Vagina (tissue), 2 donors: Measurements from ENCODE around the gene TLCD3A. TPM values are rescaled to one million over a fixed set of nuclear protein-coding genes. Genes with fewer than 3 reads are reported as not detected.
"Not testable (repeated sequence)": the region's sequence is repeated elsewhere in the genome, so short reads cannot be mapped to it uniquely, and the experiment has no call there.

Experiments
- DNase-seq, 2 donors: peaks; one replicate each; pipeline ENCODE4 v3.0.0-alpha.2; 2017; ENCODE audit errors: extremely low spot score in 2 of 2
- H3K27ac ChIP-seq: fragments of 200-600 bp; sonication (generic); one replicate; pipeline ENCODE4 v1.5.1; 2019
- H3K27me3 ChIP-seq: fragments of 200-600 bp; sonication (generic); one replicate; pipeline ENCODE4 v1.5.1; 2019
- H3K36me3 ChIP-seq, 2 donors: fragments of 200-600 bp; sonication (generic); one replicate each; pipeline ENCODE4 v1.5.1; 2017 to 2019
- H3K4me1 ChIP-seq: fragments of 200-600 bp; sonication (generic); one replicate; pipeline ENCODE4 v1.5.1; 2019
- H3K4me3 ChIP-seq, 2 donors: fragments of 200-600 bp; sonication (generic); 1 replicate in 1 of 2; 2 replicates in 1 of 2; pipeline ENCODE4 v1.5.1; 2016 to 2019
- H3K9me3 ChIP-seq: fragments of 200-600 bp; sonication (generic); one replicate; pipeline ENCODE4 v1.5.1; 2019
- CTCF ChIP-seq, 3 experiments: fragments of 450-650 bp in 2 of 3; fragments of 200-600 bp in 1 of 3; sonication (generic) in 1 of 3; IDR thresholded peaks; one replicate each; pipeline ENCODE4 v1.5.1; 2017 to 2019; ENCODE audit warnings: antibody characterized with exemption in 3 of 3, mild to moderate bottlenecking in 2 of 3, moderate library complexity in 2 of 3
- POLR2A ChIP-seq, 2 donors: fragments of 450-650 bp; IDR thresholded peaks; one replicate each; pipeline ENCODE4 v1.6.1; 2017; ENCODE audit warnings: antibody characterized with exemption in 2 of 2, mild to moderate bottlenecking in 2 of 2, moderate library complexity in 2 of 2
- POLR2AphosphoS5 ChIP-seq, 2 donors: sonication (generic); formaldehyde crosslinking; IDR thresholded peaks; one replicate each; pipeline ENCODE4 v1.9.0; 2017; ENCODE audit warnings: antibody characterized with exemption in 2 of 2, mild to moderate bottlenecking in 2 of 2, low read depth in 1 of 2; ENCODE audit not compliant: insufficient read depth in 1 of 2
- intact Hi-C: fragments of 100-400 bp; cut with DNase I; formaldehyde crosslinking; loops from one replicate; pipeline ENCODE4 v1.15.1; 2023
- total RNA-seq: library from RNA; depleted of rRNA; stranded (reverse); fragments of >200 nt; gene quantifications from one replicate; pipeline ENCODE4 v1.2.3, GENCODE V29; 2016

Gene TLCD3A
- total RNA-seq, 1 donor from 2014 or later = 18.7 TPM

DNA sequence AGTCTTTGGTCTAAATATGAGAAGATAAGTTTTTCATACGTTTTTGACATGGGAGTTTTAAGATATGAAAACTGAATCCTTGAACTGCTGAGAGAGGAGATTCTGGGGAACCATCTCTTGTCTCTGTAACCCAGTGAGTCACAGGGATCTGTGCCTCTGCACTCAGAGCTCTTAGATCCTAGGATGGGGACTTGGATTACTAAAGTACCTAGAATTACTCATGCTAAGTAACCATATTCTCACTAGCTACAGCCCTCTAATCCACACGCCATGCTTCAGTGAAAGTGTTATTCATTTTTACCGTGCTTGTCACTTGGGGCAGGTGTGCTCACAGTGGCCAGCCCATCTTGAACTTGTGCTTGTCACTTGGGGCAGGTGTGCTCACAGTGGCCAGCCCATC, 51.7 kb downstream of the TLCD3A start:
- peaks cover 37% of the 10 kb centered on the region for H3K4me1 ChIP-seq
- no peak for TF ChIP-seq POLR2A (IDR thresholded peaks at IDR 0.05)
- H3K4me3 ChIP-seq = no peak overlapping the region
- H3K27me3 ChIP-seq = no peaks in the 10 kb centered on the region
- H3K36me3 ChIP-seq = peaks cover 0 to 19% of the 10 kb centered on the region in 2 donors
- H3K27ac ChIP-seq = no peak overlapping the region
- no peaks in the 10 kb centered on the region for H3K9me3 ChIP-seq
- intact Hi-C loops = no loop called here
- DNase-seq = no peak

GRCh38 chr17:785901-786300, 53.5 kb downstream of the TLCD3A start:
- H3K9me3 ChIP-seq, H3K4me3 ChIP-seq, intact Hi-C loops, H3K27ac ChIP-seq, H3K27me3 ChIP-seq, DNase-seq: not testable (repeated sequence)
- H3K4me1 ChIP-seq = peaks cover 33% of the 10 kb centered on the region
- peaks cover 0 to 19% of the 10 kb centered on the region in 2 donors for H3K36me3 ChIP-seq

DNA sequence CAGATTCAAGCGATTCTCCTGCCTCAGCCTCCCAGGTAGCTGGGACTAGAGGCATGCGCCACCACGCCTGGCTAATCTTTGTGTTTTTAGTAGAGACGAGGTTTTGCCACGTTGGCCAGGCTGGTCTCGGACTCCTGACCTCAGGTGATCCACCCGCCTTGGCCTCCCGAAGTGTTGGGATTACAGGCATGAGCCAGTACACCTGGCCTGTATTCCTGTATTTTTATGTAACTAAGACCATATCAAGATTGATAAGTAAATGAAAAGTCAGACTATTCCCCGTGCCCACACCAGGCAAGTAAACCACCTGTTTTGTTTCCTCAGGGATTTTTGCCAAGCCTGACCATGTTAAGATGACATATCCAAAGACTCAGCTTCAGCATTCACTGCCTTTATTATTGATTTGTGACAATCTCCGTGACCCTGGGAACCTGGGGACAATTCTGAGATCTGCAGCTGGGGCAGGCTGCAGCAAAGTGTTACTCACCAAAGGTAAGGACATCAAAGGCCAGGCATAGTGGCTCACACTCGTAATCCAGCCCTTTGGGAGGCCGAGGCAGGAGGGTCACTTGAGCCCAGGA, 55.3 kb downstream of the TLCD3A start:
- intact Hi-C loops = no loop called here
- peaks cover 0 to 30% of the 10 kb centered on the region in 2 donors for H3K36me3 ChIP-seq
- H3K27me3 ChIP-seq = no peaks in the 10 kb centered on the region
- no peak overlapping the region for H3K4me3 ChIP-seq
- no peaks in the 10 kb centered on the region for H3K9me3 ChIP-seq
- H3K4me1 ChIP-seq = peaks cover 37% of the 10 kb centered on the region
- no peak for DNase-seq
- H3K27ac ChIP-seq = peak overlapping the region; percentile 71
- TF ChIP-seq POLR2AphosphoS5 (IDR thresholded peaks at IDR 0.05; ENCODE audit: insufficient read depth in 1 of 2, low read depth in 1 of 2) = no peak

DNA sequence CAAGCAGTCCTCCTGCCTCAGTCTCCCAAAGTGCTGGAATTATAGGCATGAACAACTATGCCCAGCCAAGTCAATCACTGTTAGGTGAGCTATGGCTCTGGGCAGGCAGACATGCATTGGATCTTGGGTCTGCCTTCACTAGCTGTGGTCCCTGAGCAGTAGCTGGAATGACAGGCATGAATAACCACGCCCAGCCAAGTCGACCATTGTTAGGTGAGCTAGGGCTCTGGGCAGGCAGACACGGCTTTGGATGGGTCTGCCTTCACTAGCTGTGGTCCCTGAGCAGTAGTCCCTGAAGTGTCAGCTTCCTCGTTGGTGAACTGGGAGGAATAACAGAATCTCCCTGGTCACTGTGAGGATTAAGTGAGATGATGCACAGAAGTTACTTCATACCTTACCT, 56.2 kb downstream of the TLCD3A start:
- peak overlapping the region; percentile 71 for H3K27ac ChIP-seq
- DNase-seq = no peak
- no peak for TF ChIP-seq POLR2A (IDR thresholded peaks at IDR 0.05)
- no peak for TF ChIP-seq CTCF (IDR thresholded peaks at IDR 0.05)
- no peak for TF ChIP-seq POLR2AphosphoS5 (IDR thresholded peaks at IDR 0.05; ENCODE audit: insufficient read depth in 1 of 2, low read depth in 1 of 2)
- H3K36me3 ChIP-seq = peaks cover 0 to 33% of the 10 kb centered on the region in 2 donors
- intact Hi-C loops = no loop called here
- no peak overlapping the region for H3K4me3 ChIP-seq
- no peaks in the 10 kb centered on the region for H3K27me3 ChIP-seq
- peaks cover 29% of the 10 kb centered on the region for H3K4me1 ChIP-seq
- no peaks in the 10 kb centered on the region for H3K9me3 ChIP-seq

GRCh38 chr17:789160-789840, 56.9 kb downstream of the TLCD3A start:
- H3K9me3 ChIP-seq = no peaks in the 10 kb centered on the region
- no peaks in the 10 kb centered on the region for H3K27me3 ChIP-seq
- no peak for TF ChIP-seq POLR2A (IDR thresholded peaks at IDR 0.05)
- peak in 1 of 2 donors; percentile 12 for TF ChIP-seq POLR2AphosphoS5 (IDR thresholded peaks at IDR 0.05; ENCODE audit: insufficient read depth in 1 of 2, low read depth in 1 of 2)
- no peak for DNase-seq
- H3K4me1 ChIP-seq = peaks cover 29% of the 10 kb centered on the region
- H3K27ac ChIP-seq = peak overlapping the region; percentile 71
- H3K36me3 ChIP-seq = peaks cover 0 to 33% of the 10 kb centered on the region in 2 donors
- intact Hi-C loops = no loop called here
- no peak overlapping the region for H3K4me3 ChIP-seq

DNA sequence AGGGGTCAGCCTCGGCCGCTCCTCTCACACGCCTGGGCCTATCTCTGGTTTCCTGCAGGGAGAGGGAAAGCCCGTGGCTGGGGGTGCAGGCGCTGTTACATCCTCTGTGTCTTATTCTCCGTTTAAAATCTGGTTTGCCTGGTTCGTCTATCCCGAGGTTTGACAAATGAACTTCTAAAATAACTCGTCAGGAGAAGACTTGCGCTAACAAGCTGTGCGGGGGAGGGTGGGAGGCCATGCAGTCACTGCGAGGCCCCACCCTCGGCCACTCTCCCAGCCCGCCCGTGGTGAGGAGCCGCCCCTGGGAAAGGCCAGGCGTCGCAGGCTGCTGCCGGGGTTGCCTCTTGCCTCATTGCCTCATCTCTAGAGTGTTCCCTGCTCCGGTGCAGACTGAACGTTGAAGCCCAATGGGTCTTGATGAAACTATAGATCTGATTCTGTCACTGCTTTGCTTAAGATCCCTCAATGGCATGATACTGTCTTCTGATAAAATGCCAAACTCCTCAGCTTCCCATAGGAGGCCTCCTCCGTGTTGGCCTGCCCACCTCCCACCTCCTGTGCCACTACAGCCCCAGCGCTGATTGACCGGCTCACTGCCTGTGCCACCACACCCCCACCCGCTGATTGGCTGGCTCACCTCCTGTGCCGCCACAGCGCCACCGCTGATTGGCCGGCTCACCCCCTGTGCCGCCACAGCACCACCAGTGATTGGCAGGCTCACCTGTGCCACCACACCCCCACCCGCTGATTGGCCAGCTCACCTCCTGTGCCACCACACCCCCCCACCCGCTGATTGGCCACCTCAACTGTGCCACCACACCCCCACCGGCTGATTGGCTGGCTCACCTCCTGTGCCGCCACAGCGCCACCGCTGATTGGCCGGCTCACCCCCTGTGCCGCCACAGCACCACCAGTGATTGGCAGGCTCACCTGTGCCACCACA, 57.8 kb downstream of the TLCD3A start:
- H3K4me3 ChIP-seq, H3K27me3 ChIP-seq, H3K9me3 ChIP-seq: not testable (repeated sequence)
- Histone ChIP-seq H3K36me3 (peaks cover 0 to 33% of the 10 kb centered on the region in 2 donors), H3K4me1 (peaks cover 36% of the 10 kb centered on the region), H3K27ac (peak overlapping the region; percentile 71)
- intact Hi-C loops = loop anchor here (10.0 kb wide), 2 partner anchors 95 to 265 kb away; no protein-coding TSS in a partner anchor
- TF ChIP-seq POLR2AphosphoS5 (IDR thresholded peaks at IDR 0.05; ENCODE audit: insufficient read depth in 1 of 2, low read depth in 1 of 2) = peak; percentile 19 to 51
- DNase-seq = peak in 1 of 2 donors; percentile 87

DNA sequence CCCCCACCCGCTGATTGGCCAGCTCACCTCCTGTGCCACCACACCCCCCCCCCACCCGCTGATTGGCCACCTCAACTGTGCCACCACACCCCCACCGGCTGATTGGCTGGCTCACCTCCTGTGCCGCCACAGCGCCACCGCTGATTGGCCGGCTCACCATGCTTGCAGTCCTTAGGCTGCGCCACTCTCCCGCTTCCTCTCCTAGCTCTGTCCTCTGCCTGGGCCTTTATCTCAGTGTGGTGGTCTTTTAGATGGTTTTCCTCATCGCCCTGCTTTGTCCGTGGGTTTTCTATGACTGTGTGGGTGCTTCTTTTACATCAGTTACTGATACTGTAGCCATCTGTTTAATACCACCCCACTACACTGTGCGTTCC, 58.5 kb downstream of the TLCD3A start:
- peak overlapping the region; percentile 51 for H3K27ac ChIP-seq
- not testable (repeated sequence) for H3K27me3 ChIP-seq, H3K9me3 ChIP-seq, DNase-seq, H3K4me3 ChIP-seq
- intact Hi-C loops = loop anchor here (10.0 kb wide), 2 partner anchors 94 to 264 kb away; no protein-coding TSS in a partner anchor
- peaks cover 42% of the 10 kb centered on the region for H3K4me1 ChIP-seq
- peaks cover 0 to 33% of the 10 kb centered on the region in 2 donors for H3K36me3 ChIP-seq
